Measurements from ENCODE around the gene HTR3B.
"Not testable (repeated sequence)": the region's sequence is repeated elsewhere in the genome, so short reads cannot be mapped to it uniquely, and the experiment has no call there.

Gene HTR3B

DNA sequence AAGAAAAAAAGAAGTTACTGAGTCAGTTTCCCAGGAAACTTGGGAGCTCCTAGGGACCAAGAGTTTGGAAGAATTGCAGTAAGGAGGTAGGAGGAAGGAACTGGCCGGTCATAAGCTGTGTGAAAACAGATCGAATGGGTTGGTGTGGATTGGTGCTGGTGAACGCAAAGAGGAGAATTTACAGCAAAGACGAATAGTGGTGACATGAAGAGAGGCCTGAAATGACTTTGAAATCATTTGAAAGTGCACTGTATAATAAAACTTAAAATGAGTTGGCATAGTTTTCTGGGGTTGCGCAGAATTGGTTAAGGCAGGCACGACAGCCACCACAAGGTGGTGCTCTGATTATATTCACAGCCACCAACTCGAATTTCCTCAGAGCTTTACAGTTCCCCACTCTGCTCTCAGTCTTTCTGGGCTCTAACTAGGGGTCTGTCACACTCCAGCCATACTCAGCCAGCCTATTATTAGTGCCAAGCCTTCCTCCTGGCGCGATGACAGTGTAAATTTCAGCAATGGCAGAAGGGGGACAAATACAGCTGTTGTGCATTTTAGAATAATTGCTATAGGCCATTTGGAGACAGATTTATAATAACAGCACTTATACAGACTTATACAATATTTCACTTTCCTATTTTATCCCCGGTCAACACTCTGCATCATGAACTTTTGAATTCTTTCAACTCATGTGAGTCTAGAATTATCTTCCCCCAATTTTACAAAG lies 8.3 kb upstream of the HTR3B start:
- Mint-ChIP-seq H3K9me3 (no peaks in the 10 kb centered on the region), H3K27ac (no peak overlapping the region), H3K27me3 (peaks cover 0 to 10% of the 10 kb centered on the region in 2 donors), H3K36me3 (ENCODE audit: insufficient read depth) (no peaks in the 10 kb centered on the region), H3K4me3 (no peak overlapping the region), H3K4me1 (ENCODE audit: low read depth in 2 of 2) (peaks cover 0 to 10% of the 10 kb centered on the region in 2 donors)
- DNase-seq (peak; percentile 14 to 38 (median 16)), ATAC-seq (replicated peaks) (peak; percentile 66)

DNA sequence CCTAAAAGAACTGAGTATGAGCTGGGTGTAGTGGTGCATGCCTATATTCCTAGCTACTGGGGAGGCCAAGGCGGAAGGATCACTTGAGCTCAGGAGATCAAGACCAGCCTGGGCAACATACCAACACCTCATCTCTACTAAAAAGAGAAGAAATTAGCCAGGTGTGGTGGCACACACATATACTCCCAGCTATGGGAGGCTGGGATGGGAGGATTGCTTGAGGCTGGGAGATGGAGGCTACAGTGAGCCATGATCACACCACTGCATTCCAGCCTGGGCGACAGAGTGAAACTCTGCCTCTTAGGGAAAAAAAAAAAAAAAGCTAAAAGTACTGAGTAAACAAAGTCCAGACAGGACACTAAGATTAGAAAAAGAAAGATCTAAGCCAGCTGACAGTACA lies 3.5 kb upstream of the HTR3B start:
- no peaks in the 10 kb centered on the region for H3K36me3 Mint-ChIP-seq (ENCODE audit: insufficient read depth)
- DNase-seq: no peak
- no peak overlapping the region for H3K4me3 Mint-ChIP-seq
- no peak for ATAC-seq (replicated peaks)
- H3K9me3 Mint-ChIP-seq: no peaks in the 10 kb centered on the region
- no peak overlapping the region for H3K27ac Mint-ChIP-seq
- H3K4me1 Mint-ChIP-seq (ENCODE audit: low read depth in 2 of 2): peaks cover 0 to 5% of the 10 kb centered on the region in 2 donors
- H3K27me3 Mint-ChIP-seq: peaks cover 5 to 11% of the 10 kb centered on the region in 2 donors

DNA sequence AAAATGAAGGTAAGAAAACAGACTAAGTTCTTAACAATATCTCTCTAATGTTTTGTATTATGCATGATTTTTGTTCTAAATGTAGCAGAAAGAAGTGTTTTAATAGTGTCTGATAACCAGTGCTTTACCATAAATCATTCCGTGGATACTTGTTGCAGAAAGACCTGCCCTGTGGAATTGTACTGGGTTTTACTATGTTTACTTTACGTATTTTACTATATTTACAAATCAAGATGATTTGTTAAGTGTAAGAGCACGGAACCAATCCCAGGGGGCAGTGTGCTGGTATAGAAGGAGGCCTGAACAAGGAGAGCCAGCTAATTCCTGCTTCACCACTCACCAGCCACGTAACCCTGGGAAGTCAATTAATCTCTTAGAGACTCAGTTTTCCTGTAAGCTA lies 1.4 kb downstream of the HTR3B start:
- peaks cover 10 to 19% of the 10 kb centered on the region in 2 donors for H3K27me3 Mint-ChIP-seq
- DNase-seq: no peak
- H3K4me1 Mint-ChIP-seq (ENCODE audit: low read depth in 2 of 2): no peaks in the 10 kb centered on the region
- no peak overlapping the region for H3K4me3 Mint-ChIP-seq
- H3K9me3 Mint-ChIP-seq: no peaks in the 10 kb centered on the region
- H3K36me3 Mint-ChIP-seq (ENCODE audit: insufficient read depth): no peaks in the 10 kb centered on the region
- no peak for ATAC-seq (replicated peaks)
- no peak overlapping the region for H3K27ac Mint-ChIP-seq

DNA sequence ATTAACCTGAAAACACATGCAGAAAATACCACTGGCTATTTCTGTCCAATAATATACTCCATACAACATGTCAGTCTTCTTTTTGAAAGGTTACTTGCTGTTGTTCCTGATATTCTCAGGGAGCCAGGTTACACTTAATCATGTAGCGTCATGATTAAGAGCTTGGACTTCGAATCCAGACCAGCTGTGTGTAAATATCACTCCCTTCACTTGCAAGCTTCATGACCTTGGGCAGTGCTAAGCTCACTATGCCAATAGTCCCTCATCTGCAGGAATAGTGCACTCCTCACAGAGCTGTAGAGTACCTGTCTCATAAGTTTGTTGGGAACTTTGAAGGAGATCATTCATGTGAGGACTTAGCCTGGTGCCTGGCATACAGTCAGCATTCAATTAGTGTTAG lies 1.9 kb downstream of the HTR3B start:
- Mint-ChIP-seq H3K36me3 (ENCODE audit: insufficient read depth) (no peaks in the 10 kb centered on the region), H3K27ac (no peak overlapping the region), H3K4me1 (ENCODE audit: low read depth in 2 of 2) (no peaks in the 10 kb centered on the region), H3K27me3 (peaks cover 11 to 17% of the 10 kb centered on the region in 2 donors), H3K9me3 (no peaks in the 10 kb centered on the region), H3K4me3 (no peak overlapping the region)
- no peak for ATAC-seq (replicated peaks)
- DNase-seq: no peak

DNA sequence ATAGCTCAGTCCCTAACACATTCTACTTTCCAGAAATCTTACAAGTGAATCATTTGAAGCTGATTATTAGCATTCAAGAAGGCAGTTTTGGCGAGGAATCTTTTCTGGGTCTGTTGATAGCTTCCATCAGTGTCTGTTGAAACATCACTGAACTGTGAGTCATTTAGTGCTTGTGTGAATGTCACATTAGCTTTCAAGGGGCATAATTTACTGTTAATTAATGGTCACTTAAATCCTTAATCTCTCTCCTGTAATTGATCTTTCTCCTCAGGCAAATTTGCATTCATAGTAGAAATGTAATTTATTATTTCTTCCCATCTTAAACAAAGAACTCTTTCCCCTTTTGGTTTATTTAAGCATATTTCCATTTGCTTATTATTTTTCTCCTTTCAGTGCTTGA lies 2.6 kb downstream of the HTR3B start:
- H3K36me3 Mint-ChIP-seq (ENCODE audit: insufficient read depth): no peaks in the 10 kb centered on the region
- H3K4me1 Mint-ChIP-seq (ENCODE audit: low read depth in 2 of 2): no peaks in the 10 kb centered on the region
- peaks cover 16 to 23% of the 10 kb centered on the region in 2 donors for H3K27me3 Mint-ChIP-seq
- H3K27ac Mint-ChIP-seq: no peak overlapping the region
- DNase-seq: no peak
- no peaks in the 10 kb centered on the region for H3K9me3 Mint-ChIP-seq
- ATAC-seq (replicated peaks): no peak
- H3K4me3 Mint-ChIP-seq: no peak overlapping the region

DNA sequence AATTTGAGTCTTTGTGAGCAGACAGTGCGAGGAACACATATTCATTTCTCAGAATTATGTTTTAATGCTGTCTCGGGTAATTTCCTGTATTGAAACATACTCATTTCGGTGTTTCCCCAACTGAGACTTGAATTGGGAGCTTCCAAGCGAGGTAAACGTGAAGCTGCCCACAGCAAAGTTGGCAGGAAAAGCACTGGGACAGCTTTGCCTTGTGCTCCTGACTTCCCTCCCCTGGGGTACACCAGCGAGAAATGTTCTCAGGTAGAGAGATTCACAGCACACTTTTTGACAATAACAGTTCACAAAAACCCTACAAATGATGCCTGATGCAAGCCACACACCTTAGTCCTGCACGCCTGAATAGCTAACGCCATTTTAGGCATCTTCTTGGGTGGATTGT lies 3.1 kb downstream of the HTR3B start:
- H3K9me3 Mint-ChIP-seq: no peaks in the 10 kb centered on the region
- H3K4me3 Mint-ChIP-seq: no peak overlapping the region
- H3K36me3 Mint-ChIP-seq (ENCODE audit: insufficient read depth): no peaks in the 10 kb centered on the region
- DNase-seq: no peak
- H3K4me1 Mint-ChIP-seq (ENCODE audit: low read depth in 2 of 2): no peaks in the 10 kb centered on the region
- H3K27me3 Mint-ChIP-seq: peaks cover 16 to 27% of the 10 kb centered on the region in 2 donors
- no peak for ATAC-seq (replicated peaks)
- no peak overlapping the region for H3K27ac Mint-ChIP-seq

DNA sequence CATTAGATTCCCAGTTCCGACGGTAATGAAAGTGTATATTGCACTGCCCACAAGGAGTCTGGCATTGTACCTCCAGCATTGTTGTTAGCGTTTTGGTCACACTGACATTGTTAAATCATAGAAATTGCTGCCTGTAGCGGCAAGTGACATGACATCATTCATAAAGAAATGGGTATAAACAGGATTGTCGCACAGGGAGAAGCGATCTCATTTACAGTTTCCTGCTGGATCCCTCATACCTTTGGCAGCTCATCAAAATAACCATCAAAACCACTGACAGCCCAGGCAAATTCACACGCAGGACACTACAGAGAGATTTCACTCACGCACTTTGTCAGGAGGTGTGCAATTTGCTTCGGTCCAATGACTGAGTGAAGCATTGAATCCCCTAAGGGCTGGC lies 3.5 kb downstream of the HTR3B start:
- DNase-seq (no peak), ATAC-seq (replicated peaks) (no peak)
- Mint-ChIP-seq H3K4me3 (no peak overlapping the region), H3K27me3 (peaks cover 16 to 27% of the 10 kb centered on the region in 2 donors), H3K9me3 (no peaks in the 10 kb centered on the region), H3K4me1 (ENCODE audit: low read depth in 2 of 2) (no peaks in the 10 kb centered on the region), H3K36me3 (ENCODE audit: insufficient read depth) (no peaks in the 10 kb centered on the region), H3K27ac (no peak overlapping the region)

DNA sequence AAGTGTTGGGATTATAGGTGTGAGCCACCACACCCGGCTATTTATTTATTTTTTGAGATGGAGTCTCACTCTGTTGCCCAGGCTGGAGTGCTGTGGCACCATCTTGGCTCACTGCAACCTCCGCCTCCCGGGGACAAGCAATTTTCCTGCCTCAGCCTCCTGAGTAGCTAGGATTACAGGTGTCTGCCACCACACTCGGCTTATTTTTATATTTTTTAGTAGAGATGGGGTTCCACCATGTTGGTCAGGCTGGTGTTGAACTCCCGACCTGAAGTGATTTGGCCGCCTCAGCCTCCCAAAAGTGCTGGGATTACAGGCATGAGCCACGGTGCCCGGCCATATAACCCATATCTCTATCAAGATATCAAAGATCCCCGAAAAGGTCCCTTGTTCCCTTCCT lies 6.9 kb downstream of the HTR3B start:
- H3K27me3 Mint-ChIP-seq: peaks cover 17 to 34% of the 10 kb centered on the region in 2 donors
- ATAC-seq (replicated peaks); DNase-seq; H3K4me3 Mint-ChIP-seq; H3K27ac Mint-ChIP-seq; H3K9me3 Mint-ChIP-seq; H3K36me3 Mint-ChIP-seq (ENCODE audit: insufficient read depth); H3K4me1 Mint-ChIP-seq (ENCODE audit: low read depth in 2 of 2): not testable (repeated sequence)

DNA sequence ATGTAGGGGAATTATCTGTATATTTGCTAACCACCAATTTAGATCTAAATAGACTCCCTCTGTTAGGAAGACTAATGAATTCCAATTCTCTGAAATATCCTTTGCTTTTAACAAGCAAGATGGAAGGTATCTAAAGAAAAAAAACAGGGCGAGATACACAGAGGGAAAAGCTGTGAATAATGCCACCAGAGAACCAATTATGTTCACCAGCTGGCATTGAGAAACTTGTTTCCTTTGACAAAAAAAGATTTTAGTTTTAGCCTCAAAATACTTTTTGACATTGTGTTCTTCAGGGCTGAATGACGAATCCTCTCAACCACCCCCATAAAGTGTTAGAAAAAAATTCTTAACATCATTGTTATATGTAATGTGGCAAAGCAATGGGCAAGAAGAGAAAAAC lies 19.0 kb downstream of the HTR3B start:
- DNase-seq: no peak
- no peaks in the 10 kb centered on the region for H3K9me3 Mint-ChIP-seq
- no peaks in the 10 kb centered on the region for H3K36me3 Mint-ChIP-seq (ENCODE audit: insufficient read depth)
- peaks cover 13 to 15% of the 10 kb centered on the region in 2 donors for H3K27me3 Mint-ChIP-seq
- no peak overlapping the region for H3K27ac Mint-ChIP-seq
- ATAC-seq (replicated peaks): no peak
- H3K4me1 Mint-ChIP-seq (ENCODE audit: low read depth in 2 of 2): no peaks in the 10 kb centered on the region
- H3K4me3 Mint-ChIP-seq: no peak overlapping the region

DNA sequence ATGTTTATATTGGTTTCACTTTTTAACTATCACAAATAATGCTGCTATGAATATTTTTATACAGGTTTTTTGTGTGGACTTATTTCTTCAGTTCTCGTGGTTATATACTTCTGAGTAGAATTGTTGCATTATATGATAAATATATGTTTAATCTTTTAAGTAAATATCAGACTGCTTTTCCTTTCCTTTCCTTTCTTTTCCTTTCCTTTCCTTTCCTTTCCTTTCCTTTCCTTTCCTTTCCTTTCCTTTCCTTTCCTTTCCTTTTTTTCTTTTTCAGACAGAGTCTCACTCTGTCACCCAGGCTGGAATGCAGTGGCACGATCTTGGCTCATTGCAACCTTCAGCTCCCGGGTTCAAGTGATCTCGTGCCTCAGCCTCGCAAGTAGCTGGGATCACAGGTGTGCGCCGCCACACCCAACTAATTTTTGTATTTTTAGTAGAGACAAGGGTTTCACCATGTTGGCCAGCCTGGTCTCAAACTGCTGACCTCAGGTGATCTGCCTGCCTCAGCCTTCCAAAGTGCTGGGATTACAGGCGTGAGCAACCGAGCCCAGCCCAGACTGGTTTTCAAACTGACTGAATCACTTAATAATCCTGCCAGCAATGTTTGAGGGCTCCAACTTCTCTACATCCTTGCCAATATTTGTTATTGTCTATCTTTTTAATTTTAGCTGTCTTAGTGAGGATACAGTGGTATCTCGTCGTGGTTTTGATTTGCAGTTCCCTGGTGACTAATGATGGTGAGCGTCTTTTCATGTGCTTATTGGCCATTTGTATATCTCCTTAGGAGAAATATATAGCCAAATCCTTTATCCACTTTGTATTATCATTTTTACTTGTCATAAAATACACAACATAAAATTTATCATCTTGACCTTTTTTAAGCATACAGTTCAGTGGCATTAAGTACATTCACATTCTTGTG lies 21.9 kb downstream of the HTR3B start:
- H3K27ac Mint-ChIP-seq: no peak overlapping the region
- peaks cover 18 to 24% of the 10 kb centered on the region in 2 donors for H3K27me3 Mint-ChIP-seq
- H3K4me1 Mint-ChIP-seq (ENCODE audit: low read depth in 2 of 2): no peaks in the 10 kb centered on the region
- no peak for ATAC-seq (replicated peaks)
- H3K36me3 Mint-ChIP-seq (ENCODE audit: insufficient read depth): no peaks in the 10 kb centered on the region
- H3K4me3 Mint-ChIP-seq: no peak overlapping the region
- no peaks in the 10 kb centered on the region for H3K9me3 Mint-ChIP-seq
- DNase-seq: no peak

DNA sequence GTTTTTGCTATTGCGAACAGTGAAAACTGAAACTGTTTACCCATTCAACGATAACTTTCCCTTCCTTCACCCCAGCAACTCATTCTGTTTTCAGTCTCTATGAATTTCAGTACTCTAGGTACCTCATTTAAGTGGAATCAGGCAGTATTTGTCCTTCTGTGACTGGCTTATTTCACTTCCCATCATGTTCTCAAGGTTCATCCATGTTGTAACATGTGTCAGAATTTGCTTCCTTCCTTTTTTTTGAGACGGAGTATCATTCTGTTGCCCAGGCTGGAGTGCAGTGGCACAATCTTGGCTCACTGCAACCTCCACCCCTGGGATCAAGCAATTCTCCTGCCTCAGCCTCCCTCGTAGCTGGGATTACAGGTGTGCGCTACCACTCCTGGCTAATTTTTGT lies 23.7 kb downstream of the HTR3B start:
- no peak overlapping the region for H3K27ac Mint-ChIP-seq
- peaks cover 29 to 41% of the 10 kb centered on the region in 2 donors for H3K27me3 Mint-ChIP-seq
- DNase-seq: no peak
- no peaks in the 10 kb centered on the region for H3K4me1 Mint-ChIP-seq (ENCODE audit: low read depth in 2 of 2)
- ATAC-seq (replicated peaks): no peak
- H3K4me3 Mint-ChIP-seq: no peak overlapping the region
- H3K36me3 Mint-ChIP-seq (ENCODE audit: insufficient read depth): no peaks in the 10 kb centered on the region
- no peaks in the 10 kb centered on the region for H3K9me3 Mint-ChIP-seq

DNA sequence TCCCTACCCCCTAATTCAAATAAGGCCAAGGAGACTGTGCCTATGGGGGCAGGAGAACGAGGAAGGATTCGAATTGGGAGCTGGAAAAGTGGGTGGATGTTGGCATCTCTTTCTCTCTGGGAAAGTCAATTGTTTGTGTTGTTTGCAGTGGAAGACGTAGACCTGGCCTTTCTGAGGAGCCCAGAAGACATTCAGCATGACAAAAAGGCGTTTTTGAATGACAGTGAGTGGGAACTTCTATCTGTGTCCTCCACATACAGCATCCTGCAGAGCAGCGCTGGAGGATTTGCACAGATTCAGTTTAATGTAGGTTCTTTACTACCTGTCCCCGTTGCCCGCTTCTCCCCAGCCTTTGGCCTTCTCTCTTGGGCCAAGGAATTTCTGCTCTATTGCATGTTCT lies 28.2 kb downstream of the HTR3B start:
- H3K27me3 Mint-ChIP-seq: peaks cover 51 to 58% of the 10 kb centered on the region in 2 donors
- H3K27ac Mint-ChIP-seq: no peak overlapping the region
- ATAC-seq (replicated peaks): no peak

DNA sequence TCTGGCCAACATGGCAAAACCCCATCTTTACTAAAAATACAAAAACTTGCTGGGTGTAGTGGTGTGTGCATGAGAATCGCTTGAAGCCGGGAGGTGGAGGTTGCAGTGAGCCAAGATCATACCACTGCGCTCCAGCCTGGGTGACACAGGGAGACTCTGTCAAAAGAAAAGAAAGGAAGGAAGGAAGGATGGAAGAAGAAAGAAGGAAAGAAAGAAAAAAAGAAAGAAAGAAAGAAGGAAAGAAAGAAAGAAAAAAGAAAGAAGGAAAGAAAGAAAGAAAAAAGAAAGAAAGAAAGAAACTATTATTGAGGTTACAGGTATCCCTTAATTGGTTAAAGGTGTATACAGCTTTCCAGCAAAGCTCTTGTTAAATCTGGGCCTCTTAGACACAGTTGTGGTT lies 29.6 kb downstream of the HTR3B start:
- H3K36me3 Mint-ChIP-seq (ENCODE audit: insufficient read depth); H3K27ac Mint-ChIP-seq; H3K4me3 Mint-ChIP-seq; DNase-seq; ATAC-seq (replicated peaks); H3K4me1 Mint-ChIP-seq (ENCODE audit: low read depth in 2 of 2); H3K9me3 Mint-ChIP-seq: not testable (repeated sequence)
- peaks cover 46 to 49% of the 10 kb centered on the region in 2 donors for H3K27me3 Mint-ChIP-seq

More for the DNA sequence above, 28.2 kb downstream of the HTR3B start:
- DNase-seq: no peak
- Mint-ChIP-seq H3K36me3 (ENCODE audit: insufficient read depth) (no peaks in the 10 kb centered on the region), H3K9me3 (no peaks in the 10 kb centered on the region), H3K4me1 (ENCODE audit: low read depth in 2 of 2) (peaks cover 0 to 8% of the 10 kb centered on the region in 2 donors), H3K4me3 (no peak overlapping the region)

DNA sequence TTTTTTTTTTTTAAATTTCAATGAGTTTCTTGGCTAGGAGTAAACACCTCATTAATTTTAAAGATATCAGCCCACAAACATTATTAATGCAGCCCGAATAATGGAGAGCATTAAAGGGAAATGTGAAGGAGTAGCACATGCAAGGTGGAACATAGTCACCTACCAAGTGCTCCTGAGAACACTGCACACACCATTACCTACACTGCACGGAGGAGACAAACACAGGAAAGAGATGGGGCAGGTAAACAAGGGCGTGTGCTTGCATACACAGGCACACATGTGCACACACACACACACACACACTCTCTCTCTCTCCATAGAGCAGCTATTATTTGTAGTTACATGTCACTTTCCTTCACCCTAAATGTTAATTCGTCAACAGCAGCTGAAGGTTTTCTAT lies 30.2 kb downstream of the HTR3B start:
- Mint-ChIP-seq H3K36me3 (ENCODE audit: insufficient read depth) (no peaks in the 10 kb centered on the region), H3K27me3 (peaks cover 44 to 49% of the 10 kb centered on the region in 2 donors), H3K4me3 (no peak overlapping the region), H3K4me1 (ENCODE audit: low read depth in 2 of 2) (peaks cover 0 to 8% of the 10 kb centered on the region in 2 donors), H3K27ac (no peak overlapping the region), H3K9me3 (no peaks in the 10 kb centered on the region)
- DNase-seq: no peak
- ATAC-seq (replicated peaks): no peak

All from effector memory CD8-positive, alpha-beta T cell (primary cell).